ENCODE measurements around the gene ARHGAP15. TPM values are rescaled to one million over a fixed set of nuclear protein-coding genes. Genes with fewer than 3 reads are reported as not detected.
A peak's percentile ranks its signal among the peaks of the same experiment; 100 is the strongest.

The ARHGAP15 gene
- polyA plus RNA-seq, 1 experiment: not detected

GRCh38 chr2:143504397-143504796 is 375.2 kb downstream of the ARHGAP15 start:
- no peak for TF ChIP-seq CTCF (IDR thresholded peaks at IDR 0.05; ENCODE audit: insufficient read depth, low read depth, low read length)
- no peaks in the 10 kb centered on the region for H3K36me3 ChIP-seq (ENCODE audit: control insufficient read depth, insufficient read depth, low read length)
- DNase-seq (ENCODE audit: low read depth): no peak
- no peaks in the 10 kb centered on the region for H3K27me3 ChIP-seq (ENCODE audit: control insufficient read depth, insufficient read depth, low read length)
- ChIA-PET POLR2A (no interaction called here), CTCF (interaction anchor here (1.2 kb wide), 1 partner anchor 10 kb away, joined by 3 read pairs; no protein-coding TSS in a partner anchor)
- no peak overlapping the region for H3K4me3 ChIP-seq (ENCODE audit: low read depth, low read length)

GRCh38 chr2:143505542-143505941 is 376.3 kb downstream of the ARHGAP15 start:
- TF ChIP-seq CTCF (IDR thresholded peaks at IDR 0.05; ENCODE audit: insufficient read depth, low read depth, low read length): no peak
- no peak for DNase-seq (ENCODE audit: low read depth)
- Histone ChIP-seq H3K4me3 (ENCODE audit: low read depth, low read length) (no peak overlapping the region), H3K36me3 (ENCODE audit: control insufficient read depth, insufficient read depth, low read length) (no peaks in the 10 kb centered on the region), H3K27me3 (ENCODE audit: control insufficient read depth, insufficient read depth, low read length) (no peaks in the 10 kb centered on the region)
- ChIA-PET POLR2A (no interaction called here), CTCF (interaction anchor here (0.7 to 1.2 kb wide), 2 partner anchors 11 to 14 kb away, joined by 3 read pairs; no protein-coding TSS in a partner anchor)

GRCh38 chr2:143513081-143513480 is 383.9 kb downstream of the ARHGAP15 start:
- peak; percentile 25 for DNase-seq (ENCODE audit: low read depth)
- CTCF ChIA-PET: interaction anchor here (0.5 to 1.8 kb wide), 11 partner anchors 10 to 1490 kb away, joined by 3 to 9 read pairs (median 3); no protein-coding TSS in a partner anchor
- Histone ChIP-seq H3K27me3 (ENCODE audit: control insufficient read depth, insufficient read depth, low read length) (no peaks in the 10 kb centered on the region), H3K4me3 (ENCODE audit: low read depth, low read length) (no peak overlapping the region), H3K36me3 (ENCODE audit: control insufficient read depth, insufficient read depth, low read length) (no peaks in the 10 kb centered on the region)
- POLR2A ChIA-PET: no interaction called here
- peak; percentile 88 for TF ChIP-seq CTCF (IDR thresholded peaks at IDR 0.05; ENCODE audit: insufficient read depth, low read depth, low read length)

- no peak for DNase-seq (ENCODE audit: low read depth)
- CTCF ChIA-PET: interaction anchor here (0.7 to 1.0 kb wide), 3 partner anchors 8 to 22 kb away, joined by 3 to 4 read pairs (median 3); no protein-coding TSS in a partner anchor
Measured at GRCh38 chr2:143514413-143514812, 385.2 kb downstream of the ARHGAP15 start.

GRCh38 chr2:143515318-143515717 is 386.1 kb downstream of the ARHGAP15 start:
- Histone ChIP-seq H3K36me3 (ENCODE audit: control insufficient read depth, insufficient read depth, low read length) (no peaks in the 10 kb centered on the region), H3K4me3 (ENCODE audit: low read depth, low read length) (no peak overlapping the region), H3K27me3 (ENCODE audit: control insufficient read depth, insufficient read depth, low read length) (no peaks in the 10 kb centered on the region)
- POLR2A ChIA-PET: no interaction called here
- CTCF ChIA-PET: no interaction called here
- no peak for DNase-seq (ENCODE audit: low read depth)
- no peak for TF ChIP-seq CTCF (IDR thresholded peaks at IDR 0.05; ENCODE audit: insufficient read depth, low read depth, low read length)

More at GRCh38 chr2:143514413-143514812, 385.2 kb downstream of the ARHGAP15 start:
- TF ChIP-seq CTCF (IDR thresholded peaks at IDR 0.05; ENCODE audit: insufficient read depth, low read depth, low read length): no peak
- Histone ChIP-seq H3K36me3 (ENCODE audit: control insufficient read depth, insufficient read depth, low read length) (no peaks in the 10 kb centered on the region), H3K4me3 (ENCODE audit: low read depth, low read length) (no peak overlapping the region), H3K27me3 (ENCODE audit: control insufficient read depth, insufficient read depth, low read length) (no peaks in the 10 kb centered on the region)
- POLR2A ChIA-PET: no interaction called here
